Activated CD4-positive, alpha-beta memory T cell treated with anti-CD3 and anti-CD28 coated beads for 36 hours (primary cell): ENCODE results near the gene NSFL1C. TPM values are rescaled to one million over a fixed set of nuclear protein-coding genes. Genes with fewer than 3 reads are reported as not detected.
"Not testable (repeated sequence)": the region's sequence is repeated elsewhere in the genome, so short reads cannot be mapped to it uniquely, and the experiment has no call there.

Experiments
- CTCF ChIA-PET: fragments of 350-600 bp; sonication (Branson Sonifier 250); formaldehyde crosslinking; loops from one replicate; lab custom pipeline; 2021; ENCODE audit warnings: antibody characterized with exemption, inconsistent platforms; lab: Charles Lee
- POLR2A ChIA-PET: fragments of 350-600 bp; sonication (Branson Sonifier 250); formaldehyde crosslinking; loops from one replicate; lab custom pipeline; 2021; ENCODE audit warnings: antibody characterized with exemption; lab: Charles Lee
- DNase-seq: peaks from one replicate; pipeline ENCODE4 v3.0.0-alpha.2; 2020
- H3K27ac Mint-ChIP-seq: one replicate; pipeline ENCODE4 v1.8.0; 2021; ENCODE audit warnings: mixed read lengths
- H3K27me3 Mint-ChIP-seq: one replicate; pipeline ENCODE4 v1.8.0; 2021; ENCODE audit warnings: mixed read lengths
- H3K36me3 Mint-ChIP-seq: one replicate; pipeline ENCODE4 v1.8.0; 2021; ENCODE audit warnings: mixed read lengths
- H3K4me1 Mint-ChIP-seq: one replicate; pipeline ENCODE4 v1.8.0; 2021; ENCODE audit warnings: low read depth, mixed read lengths
- H3K4me3 Mint-ChIP-seq: one replicate; pipeline ENCODE4 v1.8.0; 2021; ENCODE audit warnings: mild to moderate bottlenecking, mixed read lengths
- H3K9me3 Mint-ChIP-seq: one replicate; pipeline ENCODE4 v1.8.0; 2021; ENCODE audit warnings: mixed read lengths
- intact Hi-C: fragments of 100-400 bp; cut with micrococcal nuclease; formaldehyde crosslinking; loops from one replicate; pipeline ENCODE4 v1.15.1; 2023
- total RNA-seq, 2 experiments: library from RNA; stranded (reverse); gene quantifications; one replicate each; pipeline ENCODE4 v1.2.3, GENCODE V29; 2021

The NSFL1C gene
- total RNA-seq, 2 experiments from 2014 or later = 81.8 to 83.1 TPM

GRCh38 chr20:1497371-1497770, 30.7 kb upstream of the NSFL1C start:
- intact Hi-C loops, H3K9me3 Mint-ChIP-seq, DNase-seq, H3K27ac Mint-ChIP-seq, H3K36me3 Mint-ChIP-seq, H3K4me3 Mint-ChIP-seq, H3K4me1 Mint-ChIP-seq: not testable (repeated sequence)
- ChIA-PET CTCF (interaction anchor here (1.1 to 1.2 kb wide), 2 partner anchors 9 to 11 kb away, joined by 3 read pairs; no protein-coding TSS in a partner anchor), POLR2A (interaction anchor here (0.7 kb wide), 1 partner anchor 8 kb away, joined by 4 read pairs; no protein-coding TSS in a partner anchor)
- H3K27me3 Mint-ChIP-seq = peaks cover 23% of the 10 kb centered on the region

DNA sequence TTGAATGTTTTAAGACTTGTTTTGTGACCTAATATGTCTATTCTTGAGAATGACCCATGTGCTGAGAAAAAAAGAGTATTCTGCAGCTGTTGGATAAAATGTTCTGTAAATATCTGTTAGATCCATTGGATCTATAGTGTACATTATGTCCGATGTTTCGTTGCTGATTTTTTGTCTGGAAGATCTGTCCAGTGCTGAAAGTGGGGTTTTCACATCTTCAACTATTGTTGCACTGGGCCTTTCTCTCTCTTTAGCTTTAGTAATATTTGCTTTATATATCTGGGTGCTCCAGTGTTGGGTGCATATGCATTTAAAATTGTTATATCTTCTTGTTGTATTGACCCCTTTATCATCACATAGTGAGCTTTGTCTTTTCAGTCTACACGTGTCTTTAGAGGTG, 30.3 kb upstream of the NSFL1C start:
- ChIA-PET CTCF (interaction anchor here (0.6 to 1.2 kb wide), 3 partner anchors 9 to 280 kb away, joined by 3 read pairs; no protein-coding TSS in a partner anchor), POLR2A (interaction anchor here (0.7 kb wide), 1 partner anchor 7 kb away, joined by 4 read pairs; no protein-coding TSS in a partner anchor)
- peaks cover 21% of the 10 kb centered on the region for H3K27me3 Mint-ChIP-seq
- DNase-seq = no peak
- no peaks in the 10 kb centered on the region for H3K36me3 Mint-ChIP-seq
- intact Hi-C loops = no loop called here
- no peaks in the 10 kb centered on the region for H3K4me1 Mint-ChIP-seq
- no peaks in the 10 kb centered on the region for H3K9me3 Mint-ChIP-seq
- H3K4me3 Mint-ChIP-seq = no peak overlapping the region
- no peak overlapping the region for H3K27ac Mint-ChIP-seq

DNA sequence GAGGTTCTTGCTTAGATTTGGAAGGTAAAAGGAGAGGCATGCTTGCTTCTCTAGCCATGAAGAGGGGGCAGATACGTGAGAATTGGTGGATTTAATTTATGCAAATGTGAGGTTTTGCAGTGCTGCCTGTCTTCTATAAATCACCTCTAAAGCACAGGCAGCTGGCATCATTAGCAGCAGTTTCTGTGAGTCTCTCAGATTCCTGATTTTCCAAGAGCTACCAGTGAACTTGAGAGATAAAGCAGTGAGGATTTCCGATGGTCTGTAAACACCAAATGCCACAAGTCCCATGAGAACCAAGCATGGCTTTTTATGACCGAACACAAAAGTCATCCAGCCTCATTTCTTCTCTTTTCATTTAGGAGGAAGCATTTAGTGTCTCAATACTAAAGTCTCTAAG, 27.8 kb upstream of the NSFL1C start:
- no peaks in the 10 kb centered on the region for H3K36me3 Mint-ChIP-seq
- intact Hi-C loops = no loop called here
- POLR2A ChIA-PET = no interaction called here
- H3K9me3 Mint-ChIP-seq = no peaks in the 10 kb centered on the region
- H3K27me3 Mint-ChIP-seq = peaks cover 21% of the 10 kb centered on the region
- CTCF ChIA-PET = interaction anchor here (1.3 to 3.7 kb wide), 2 partner anchors 9 to 270 kb away, joined by 3 to 18 read pairs; no protein-coding TSS in a partner anchor
- no peaks in the 10 kb centered on the region for H3K4me1 Mint-ChIP-seq
- no peak overlapping the region for H3K27ac Mint-ChIP-seq
- H3K4me3 Mint-ChIP-seq = no peak overlapping the region
- DNase-seq = no peak

DNA sequence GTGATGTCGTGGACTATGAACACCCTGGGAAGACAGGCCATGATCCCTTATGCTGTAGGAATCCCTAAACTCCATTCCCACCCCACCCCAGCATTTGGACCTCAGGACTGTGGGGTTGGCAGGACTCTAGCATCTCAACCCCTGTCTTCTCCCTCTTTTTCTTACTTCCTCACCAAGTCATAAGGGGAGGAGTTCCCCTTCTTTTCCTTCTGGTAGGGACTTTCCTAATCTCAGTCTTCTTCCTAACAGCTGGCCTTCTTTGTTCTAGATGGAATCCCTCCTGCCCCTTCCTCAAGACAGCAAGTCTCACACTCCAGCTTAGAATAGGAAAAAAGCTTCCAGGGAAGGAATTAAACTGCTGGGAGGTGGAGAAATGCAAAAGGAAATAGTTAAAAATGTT, 26.9 kb upstream of the NSFL1C start:
- Mint-ChIP-seq H3K36me3 (no peaks in the 10 kb centered on the region), H3K27me3 (peaks cover 20% of the 10 kb centered on the region)
- intact Hi-C loops = no loop called here

GRCh38 chr20:1491860-1492642, 25.4 kb upstream of the NSFL1C start:
- CTCF ChIA-PET = interaction anchor here (0.8 to 3.7 kb wide), 2 partner anchors 11 to 13 kb away, joined by 3 to 18 read pairs; no protein-coding TSS in a partner anchor
- H3K4me3 Mint-ChIP-seq = no peak overlapping the region
- intact Hi-C loops = no loop called here
- no peaks in the 10 kb centered on the region for H3K4me1 Mint-ChIP-seq
- peaks cover 19% of the 10 kb centered on the region for H3K27me3 Mint-ChIP-seq
- no peaks in the 10 kb centered on the region for H3K9me3 Mint-ChIP-seq
- H3K36me3 Mint-ChIP-seq = no peaks in the 10 kb centered on the region
- POLR2A ChIA-PET = no interaction called here
- no peak overlapping the region for H3K27ac Mint-ChIP-seq
- no peak for DNase-seq

More for the DNA sequence above, 26.9 kb upstream of the NSFL1C start:
- no peak for DNase-seq
- Mint-ChIP-seq H3K4me1 (no peaks in the 10 kb centered on the region), H3K9me3 (no peaks in the 10 kb centered on the region), H3K27ac (no peak overlapping the region), H3K4me3 (no peak overlapping the region)
- POLR2A ChIA-PET = no interaction called here
- CTCF ChIA-PET = interaction anchor here (1.3 to 3.7 kb wide), 2 partner anchors 9 to 271 kb away, joined by 3 to 18 read pairs; no protein-coding TSS in a partner anchor

GRCh38 chr20:1491281-1491840, 24.7 kb upstream of the NSFL1C start, which contains the start of gene SIRPB2:
Gene SIRPB2 (minus strand): TSS chr20:1491420. CDS start chr20:1491359, 61 bp downstream.
- Mint-ChIP-seq H3K9me3 (no peaks in the 10 kb centered on the region), H3K27me3 (peaks cover 18% of the 10 kb centered on the region), H3K27ac (no peak within 1 kb of the TSS), H3K4me1 (no peaks in the 10 kb centered on the region), H3K4me3 (no peak within 1 kb of the TSS), H3K36me3 (no peaks in the 10 kb centered on the region)
- intact Hi-C loops = no loop called here
- ChIA-PET POLR2A (no interaction called here), CTCF (interaction anchor here (0.8 to 1.5 kb wide), 3 partner anchors 12 to 286 kb away, joined by 3 to 8 read pairs (median 3); no protein-coding TSS in a partner anchor)
- DNase-seq = no peak

GRCh38 chr20:1490643-1491195, 24.1 kb upstream of the NSFL1C start:
- H3K4me1 Mint-ChIP-seq = no peaks in the 10 kb centered on the region
- ChIA-PET POLR2A (no interaction called here), CTCF (interaction anchor here (1.0 to 1.5 kb wide), 2 partner anchors 13 to 286 kb away, joined by 3 to 8 read pairs; no protein-coding TSS in a partner anchor)
- no peaks in the 10 kb centered on the region for H3K9me3 Mint-ChIP-seq
- intact Hi-C loops = no loop called here
- no peaks in the 10 kb centered on the region for H3K36me3 Mint-ChIP-seq
- H3K27me3 Mint-ChIP-seq = peaks cover 18% of the 10 kb centered on the region
- DNase-seq = no peak
- H3K27ac Mint-ChIP-seq = no peak overlapping the region
- H3K4me3 Mint-ChIP-seq = no peak overlapping the region

GRCh38 chr20:1489764-1490436, 23.3 kb upstream of the NSFL1C start:
- Mint-ChIP-seq H3K4me1 (no peaks in the 10 kb centered on the region), H3K27ac (no peak overlapping the region), H3K36me3 (no peaks in the 10 kb centered on the region), H3K4me3 (no peak overlapping the region), H3K9me3 (no peaks in the 10 kb centered on the region), H3K27me3 (peaks cover 19% of the 10 kb centered on the region)
- ChIA-PET CTCF (interaction anchor here (0.8 to 1.5 kb wide), 2 partner anchors 13 to 14 kb away, joined by 3 to 8 read pairs; no protein-coding TSS in a partner anchor), POLR2A (interaction anchor here (0.5 kb wide), 1 partner anchor 7 kb away, joined by 4 read pairs; no protein-coding TSS in a partner anchor)
- intact Hi-C loops = no loop called here
- no peak for DNase-seq

DNA sequence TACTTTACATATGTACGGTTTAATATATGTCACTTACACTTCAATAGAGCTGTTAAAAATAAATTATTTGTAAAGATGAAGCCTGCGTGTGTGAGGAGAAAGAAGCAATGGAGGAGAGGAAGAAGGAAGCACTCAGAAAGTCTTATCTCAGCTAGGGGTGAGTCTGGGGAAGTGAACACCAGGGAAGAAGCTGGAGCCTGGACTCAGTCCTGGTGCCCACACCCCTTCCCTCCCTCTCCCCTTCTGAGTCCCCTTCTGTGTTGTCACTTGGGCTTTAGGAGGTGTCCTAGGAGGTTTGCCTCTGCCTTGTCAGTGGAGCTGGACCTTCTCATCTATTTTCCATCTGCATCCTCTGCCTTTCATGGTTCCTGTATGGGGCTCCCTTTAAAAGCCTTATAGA, 22.7 kb upstream of the NSFL1C start:
- Mint-ChIP-seq H3K27ac (no peak overlapping the region), H3K4me1 (no peaks in the 10 kb centered on the region), H3K27me3 (peaks cover 24% of the 10 kb centered on the region), H3K9me3 (no peaks in the 10 kb centered on the region), H3K4me3 (no peak overlapping the region), H3K36me3 (no peaks in the 10 kb centered on the region)
- intact Hi-C loops = no loop called here
- ChIA-PET POLR2A (interaction anchor here (0.5 kb wide), 1 partner anchor 8 kb away, joined by 4 read pairs; no protein-coding TSS in a partner anchor), CTCF (interaction anchor here (0.8 kb wide), 1 partner anchor 15 kb away, joined by 3 read pairs; no protein-coding TSS in a partner anchor)
- DNase-seq = no peak

- no peak for DNase-seq
- intact Hi-C loops = no loop called here
- Mint-ChIP-seq H3K4me1 (no peaks in the 10 kb centered on the region), H3K36me3 (no peaks in the 10 kb centered on the region), H3K27ac (no peak overlapping the region), H3K9me3 (no peaks in the 10 kb centered on the region), H3K4me3 (no peak overlapping the region), H3K27me3 (peaks cover 32% of the 10 kb centered on the region)
- ChIA-PET CTCF (interaction anchor here (1.5 kb wide), 1 partner anchor 17 kb away, joined by 3 read pairs; no protein-coding TSS in a partner anchor), POLR2A (no interaction called here)
Observed at GRCh38 chr20:1486566-1486965, 19.9 kb upstream of the NSFL1C start.

DNA sequence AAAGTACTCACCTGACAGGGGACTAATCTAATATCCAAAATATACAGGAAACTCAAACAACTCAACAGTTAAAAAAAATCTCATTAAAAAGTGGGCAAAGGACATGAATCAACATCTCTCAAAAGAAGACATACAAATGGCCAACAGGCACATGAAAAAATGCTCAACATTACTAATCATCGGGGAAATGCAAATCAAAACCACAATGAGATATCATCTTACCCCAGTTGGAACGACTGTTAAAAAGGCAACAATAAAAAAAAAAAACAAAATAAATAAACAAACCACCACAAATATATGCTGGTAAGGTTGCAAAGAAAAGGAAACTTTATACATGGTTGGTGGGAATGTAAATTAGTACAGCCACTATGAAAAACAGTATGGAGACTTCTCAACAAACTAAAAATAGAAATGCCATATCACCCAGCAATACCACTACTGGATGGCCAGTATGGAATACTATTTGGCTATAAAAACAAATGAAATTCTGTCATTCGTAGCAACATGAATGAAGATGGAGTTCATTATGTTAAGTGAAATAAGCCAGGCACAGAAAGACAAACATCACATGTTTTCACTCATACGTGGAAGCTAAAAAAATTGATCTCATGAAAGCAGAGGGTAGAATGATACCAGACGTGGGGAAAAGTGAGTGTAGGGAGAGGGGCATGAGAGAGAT, 17.9 kb upstream of the NSFL1C start:
- no peak for DNase-seq
- H3K4me1 Mint-ChIP-seq = no peaks in the 10 kb centered on the region
- intact Hi-C loops = no loop called here
- ChIA-PET POLR2A (no interaction called here), CTCF (interaction anchor here (1.6 kb wide), 1 partner anchor 19 kb away, joined by 5 read pairs; no protein-coding TSS in a partner anchor)
- no peaks in the 10 kb centered on the region for H3K9me3 Mint-ChIP-seq
- peaks cover 34% of the 10 kb centered on the region for H3K27me3 Mint-ChIP-seq
- no peak overlapping the region for H3K27ac Mint-ChIP-seq
- H3K36me3 Mint-ChIP-seq = no peaks in the 10 kb centered on the region
- H3K4me3 Mint-ChIP-seq = no peak overlapping the region
